Uterus (tissue), 2 donors: ENCODE data around the gene ADRB1.

Source experiments
- CTCF ChIP-seq, 4 experiments: fragments of 200-600 bp in 2 of 4; fragments of 450-650 bp in 2 of 4; sonication (generic) in 2 of 4; IDR thresholded peaks; one replicate each; pipeline ENCODE4 v1.5.1; 2016 to 2019; ENCODE audit warnings: antibody characterized with exemption in 4 of 4, mild to moderate bottlenecking in 2 of 4, moderate library complexity in 1 of 4
- POLR2A ChIP-seq, 2 donors: fragments of 450-650 bp; IDR thresholded peaks; one replicate each; pipeline ENCODE4 v1.6.1; 2016; ENCODE audit warnings: antibody characterized with exemption in 2 of 2, mild to moderate bottlenecking in 1 of 2, moderate library complexity in 1 of 2

GRCh38 chr10:114035791-114036190, 7.9 kb upstream of the ADRB1 start:
- no peak for TF ChIP-seq CTCF (IDR thresholded peaks at IDR 0.05)
- TF ChIP-seq POLR2A (IDR thresholded peaks at IDR 0.05): no peak
